A673 (cell line): ENCODE data around the gene CUX1.

Experiments used
- EZH2 ChIP-seq: fragments of 200-600 bp; sonication (generic); IDR thresholded peaks from 2 replicates; pipeline ENCODE4 v1.6.1; 2017; ENCODE audit warnings: borderline replicate concordance, low read depth, mild to moderate bottlenecking, mixed read lengths, antibody characterized with exemption, low read length; ENCODE audit not compliant: poor library complexity, severe bottlenecking
- TF ChIP-seq, protein P1 (sequence below): fragments of 300-800, 200-600 bp; sonication (generic); conservative IDR thresholded peaks from 2 replicates; pipeline ENCODE4 v1.5.1; 2017; ENCODE audit warnings: low read depth, mild to moderate bottlenecking, antibody characterized with exemption, low read length, moderate library complexity, mixed read lengths

DNA sequence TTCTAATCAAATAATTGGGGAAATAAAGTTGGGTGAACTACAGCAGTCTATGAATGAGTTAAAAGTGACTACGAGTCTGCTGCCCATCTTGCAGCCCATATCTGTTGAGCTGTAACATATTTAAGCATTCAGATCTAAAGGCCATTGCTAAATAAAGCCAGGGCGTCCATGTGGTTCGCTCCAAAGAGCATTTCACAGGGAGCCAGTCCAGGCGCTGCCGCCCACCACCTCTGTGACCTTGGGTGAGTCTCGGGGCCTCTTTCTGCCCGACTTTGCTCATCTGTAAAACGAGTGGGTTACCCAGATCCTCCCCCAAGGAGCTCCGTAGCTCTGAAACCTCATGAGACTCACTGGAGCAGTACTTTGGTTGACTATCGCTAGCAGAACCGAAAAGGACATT, 223.1 kb downstream of the CUX1 start:
- TF ChIP-seq, protein P1, sequence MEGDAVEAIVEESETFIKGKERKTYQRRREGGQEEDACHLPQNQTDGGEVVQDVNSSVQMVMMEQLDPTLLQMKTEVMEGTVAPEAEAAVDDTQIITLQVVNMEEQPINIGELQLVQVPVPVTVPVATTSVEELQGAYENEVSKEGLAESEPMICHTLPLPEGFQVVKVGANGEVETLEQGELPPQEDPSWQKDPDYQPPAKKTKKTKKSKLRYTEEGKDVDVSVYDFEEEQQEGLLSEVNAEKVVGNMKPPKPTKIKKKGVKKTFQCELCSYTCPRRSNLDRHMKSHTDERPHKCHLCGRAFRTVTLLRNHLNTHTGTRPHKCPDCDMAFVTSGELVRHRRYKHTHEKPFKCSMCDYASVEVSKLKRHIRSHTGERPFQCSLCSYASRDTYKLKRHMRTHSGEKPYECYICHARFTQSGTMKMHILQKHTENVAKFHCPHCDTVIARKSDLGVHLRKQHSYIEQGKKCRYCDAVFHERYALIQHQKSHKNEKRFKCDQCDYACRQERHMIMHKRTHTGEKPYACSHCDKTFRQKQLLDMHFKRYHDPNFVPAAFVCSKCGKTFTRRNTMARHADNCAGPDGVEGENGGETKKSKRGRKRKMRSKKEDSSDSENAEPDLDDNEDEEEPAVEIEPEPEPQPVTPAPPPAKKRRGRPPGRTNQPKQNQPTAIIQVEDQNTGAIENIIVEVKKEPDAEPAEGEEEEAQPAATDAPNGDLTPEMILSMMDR, result no peak
- no peak for TF ChIP-seq EZH2
